AG04450 (cell line): ENCODE measurements around the gene BMPR1A. TPM values are rescaled to one million over a fixed set of nuclear protein-coding genes. Genes with fewer than 3 reads are reported as not detected.

Source experiments
- CTCF ChIA-PET: fragments of 300-600, 350-600 bp; formaldehyde crosslinking; extraction: SDS; loops from one replicate; lab custom pipeline; 2022; ENCODE audit warnings: antibody characterized with exemption, inconsistent platforms; lab: Charles Lee
- POLR2A ChIA-PET: fragments of 350-600 bp; formaldehyde crosslinking; extraction: SDS; loops from one replicate; lab custom pipeline; 2021; ENCODE audit warnings: antibody characterized with exemption, inconsistent platforms; lab: Yijun Ruan, JAX
- DNase-seq: peaks from one replicate; pipeline ENCODE4 v3.0.0-alpha.2; 2011; ENCODE audit warnings: low read depth, low spot score
- H3K27ac ChIP-seq: one replicate; pipeline ENCODE4 v1.5.1; 2012; ENCODE audit warnings: low read depth, low read length, control low read depth
- H3K27me3 ChIP-seq: one replicate; pipeline ENCODE4 v1.6.0; 2012; ENCODE audit warnings: low read length; ENCODE audit not compliant: control insufficient read depth, insufficient read depth
- H3K4me3 ChIP-seq: 2 replicates; pipeline ENCODE4 v1.5.1; 2011; ENCODE audit warnings: mild to moderate bottlenecking, low read depth, low read length, control low read depth
- H3K9me3 ChIP-seq: 2 replicates; pipeline ENCODE4 v1.5.1; 2012; ENCODE audit warnings: low read length; ENCODE audit not compliant: control insufficient read depth, insufficient read depth
- polyA plus RNA-seq: library from polyadenylated mRNA; depleted of rRNA; stranded (reverse); fragments of >200 nt; gene quantifications from 2 replicates; pipeline ENCODE4 v1.2.3, GENCODE V29; 2011
- TF ChIP-seq, protein P1 (sequence below): IDR thresholded peaks from 2 replicates; pipeline ENCODE4 v1.5.1; 2011; ENCODE audit warnings: low read depth, low read length, control low read depth, inconsistent platforms

Gene BMPR1A
- polyA plus RNA-seq, 1 experiment = 41.9 TPM

DNA sequence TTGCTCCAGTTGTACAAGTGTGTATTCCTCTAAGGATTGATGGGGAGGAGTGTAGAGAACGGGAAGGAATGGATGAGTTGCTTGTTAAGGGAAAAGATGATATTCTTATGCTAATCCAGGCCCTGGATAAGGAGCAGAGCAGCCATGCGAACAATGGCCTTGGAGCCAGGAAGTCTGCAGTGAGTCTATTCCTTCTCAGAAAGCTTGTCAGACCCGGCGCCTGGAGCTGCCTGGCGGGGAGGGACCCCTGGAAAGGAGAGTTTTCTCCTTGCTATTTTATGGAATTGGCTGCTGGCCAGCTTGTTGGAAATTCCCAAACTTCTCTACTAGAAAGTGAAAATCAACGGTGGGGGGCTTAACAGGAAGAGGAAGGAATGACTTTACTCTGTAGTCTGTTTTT, 111.9 kb downstream of the BMPR1A start:
- H3K27me3 ChIP-seq = no peaks in the 10 kb centered on the region
- H3K27ac ChIP-seq = peak overlapping the region; percentile 43
- ChIA-PET CTCF (interaction anchor here (0.6 to 1.0 kb wide), 4 partner anchors 39 to 180 kb away, joined by 3 to 6 read pairs (median 4); no protein-coding TSS in a partner anchor), POLR2A (no interaction called here)
- H3K9me3 ChIP-seq = no peaks in the 10 kb centered on the region
- TF ChIP-seq, protein P1, sequence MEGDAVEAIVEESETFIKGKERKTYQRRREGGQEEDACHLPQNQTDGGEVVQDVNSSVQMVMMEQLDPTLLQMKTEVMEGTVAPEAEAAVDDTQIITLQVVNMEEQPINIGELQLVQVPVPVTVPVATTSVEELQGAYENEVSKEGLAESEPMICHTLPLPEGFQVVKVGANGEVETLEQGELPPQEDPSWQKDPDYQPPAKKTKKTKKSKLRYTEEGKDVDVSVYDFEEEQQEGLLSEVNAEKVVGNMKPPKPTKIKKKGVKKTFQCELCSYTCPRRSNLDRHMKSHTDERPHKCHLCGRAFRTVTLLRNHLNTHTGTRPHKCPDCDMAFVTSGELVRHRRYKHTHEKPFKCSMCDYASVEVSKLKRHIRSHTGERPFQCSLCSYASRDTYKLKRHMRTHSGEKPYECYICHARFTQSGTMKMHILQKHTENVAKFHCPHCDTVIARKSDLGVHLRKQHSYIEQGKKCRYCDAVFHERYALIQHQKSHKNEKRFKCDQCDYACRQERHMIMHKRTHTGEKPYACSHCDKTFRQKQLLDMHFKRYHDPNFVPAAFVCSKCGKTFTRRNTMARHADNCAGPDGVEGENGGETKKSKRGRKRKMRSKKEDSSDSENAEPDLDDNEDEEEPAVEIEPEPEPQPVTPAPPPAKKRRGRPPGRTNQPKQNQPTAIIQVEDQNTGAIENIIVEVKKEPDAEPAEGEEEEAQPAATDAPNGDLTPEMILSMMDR = no peak
- no peak for DNase-seq
- no peak overlapping the region for H3K4me3 ChIP-seq

DNA sequence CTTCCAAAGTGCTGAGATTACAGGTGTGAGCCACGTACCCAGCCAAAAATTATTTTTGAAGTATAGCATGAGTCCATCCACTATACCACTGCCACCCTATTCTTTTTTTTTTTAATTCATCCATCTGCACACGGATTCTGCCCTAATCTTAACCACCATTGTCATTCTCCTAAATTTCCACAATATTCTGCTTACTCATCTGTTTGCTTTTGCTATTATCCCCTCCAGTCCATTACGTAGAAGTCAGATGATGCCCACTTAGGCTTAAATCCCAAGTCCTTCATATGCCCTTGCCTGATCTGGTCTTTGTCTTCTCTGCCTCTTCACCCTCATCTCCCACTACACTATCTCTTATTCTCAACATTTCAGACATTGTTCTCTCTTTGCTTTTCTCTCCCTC, 114.3 kb downstream of the BMPR1A start:
- Histone ChIP-seq H3K27me3 (no peaks in the 10 kb centered on the region), H3K4me3 (no peak overlapping the region), H3K27ac (no peak overlapping the region), H3K9me3 (no peaks in the 10 kb centered on the region)
- ChIA-PET CTCF (no interaction called here), POLR2A (no interaction called here)
- DNase-seq = no peak
- TF ChIP-seq, protein P1 = no peak

DNA sequence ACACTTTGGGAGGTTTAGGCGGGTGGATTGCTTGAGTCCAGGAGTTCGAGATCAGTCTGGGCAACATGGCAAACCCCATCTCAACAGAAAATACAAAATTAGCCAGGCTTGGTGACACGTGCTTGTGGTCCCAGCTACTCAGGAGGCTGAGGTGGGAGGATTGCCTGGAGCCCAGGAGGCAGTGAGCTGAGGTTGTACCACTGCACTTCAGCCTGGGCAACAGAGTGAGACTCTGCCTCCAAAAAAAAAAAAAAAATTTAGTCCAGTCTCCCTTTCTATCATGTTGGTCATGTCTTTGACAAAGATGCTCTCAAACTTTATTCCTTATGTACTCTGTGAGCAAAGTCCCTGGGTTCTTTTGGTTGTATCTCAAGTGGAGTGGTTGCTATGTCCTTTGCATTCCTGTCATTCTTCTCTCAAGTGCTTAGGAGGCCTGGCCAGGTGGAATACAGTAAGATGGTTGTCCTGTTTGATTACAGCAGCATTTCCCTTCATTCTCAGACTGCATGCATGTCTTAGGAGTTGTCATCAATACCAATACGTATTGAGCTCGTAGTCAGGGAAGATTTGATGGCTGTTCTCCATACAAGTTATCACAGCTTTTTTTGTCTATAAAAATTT, 115.3 kb downstream of the BMPR1A start:
- Histone ChIP-seq H3K4me3 (no peak overlapping the region), H3K27me3 (no peaks in the 10 kb centered on the region), H3K9me3 (no peaks in the 10 kb centered on the region), H3K27ac (no peak overlapping the region)
- TF ChIP-seq, protein P1 = no peak
- ChIA-PET CTCF (no interaction called here), POLR2A (no interaction called here)
- no peak for DNase-seq

DNA sequence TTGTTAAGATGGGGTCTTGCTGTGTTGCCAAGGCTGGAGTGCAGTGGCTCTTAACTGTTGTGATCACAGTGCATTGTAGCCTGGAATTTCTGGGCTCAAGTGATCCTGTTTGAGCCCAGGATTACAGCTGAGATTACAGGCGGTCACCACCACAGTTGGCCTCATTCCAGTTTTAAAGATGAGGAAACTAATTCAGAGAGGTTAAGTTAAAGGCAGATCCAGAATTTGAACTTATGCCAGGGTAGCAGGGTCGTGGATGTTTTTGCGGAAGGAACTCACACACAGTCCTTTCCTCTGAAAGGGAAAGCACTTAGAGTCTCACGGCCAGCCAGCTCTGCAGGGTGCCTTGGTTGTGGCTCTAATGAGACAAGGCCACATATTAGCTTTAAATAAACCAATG, 116.3 kb downstream of the BMPR1A start:
- Histone ChIP-seq H3K27ac (no peak overlapping the region), H3K9me3 (no peaks in the 10 kb centered on the region), H3K27me3 (no peaks in the 10 kb centered on the region), H3K4me3 (no peak overlapping the region)
- ChIA-PET POLR2A (no interaction called here), CTCF (no interaction called here)
- TF ChIP-seq, protein P1 = no peak
- DNase-seq = no peak

DNA sequence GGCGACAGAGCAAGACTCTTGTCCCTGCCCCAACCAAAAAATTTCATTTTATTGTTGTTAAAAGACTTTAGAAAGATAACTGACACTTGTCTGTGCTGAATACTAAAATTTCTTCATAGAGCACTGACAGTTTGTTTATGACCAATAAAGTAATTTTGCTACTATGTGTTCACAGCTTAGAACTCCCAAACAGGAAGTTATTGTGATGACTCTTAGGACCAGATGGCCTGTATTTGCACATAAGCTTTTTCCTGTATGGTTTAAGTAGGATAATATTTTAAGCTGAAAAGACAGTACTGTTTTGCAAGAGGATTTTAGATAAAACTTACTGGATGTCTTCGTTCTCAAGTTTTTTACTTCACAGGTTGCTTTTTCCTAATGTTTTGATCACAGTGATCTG, 120.3 kb downstream of the BMPR1A start:
- ChIA-PET POLR2A (interaction anchor here (0.6 kb wide), 1 partner anchor 12 kb away, joined by 8 read pairs; no protein-coding TSS in a partner anchor), CTCF (interaction anchor here (0.6 kb wide), 2 partner anchors 24 to 62 kb away, joined by 4 to 6 read pairs; no protein-coding TSS in a partner anchor)
- TF ChIP-seq, protein P1 = no peak
- H3K27ac ChIP-seq = no peak overlapping the region
- no peak overlapping the region for H3K4me3 ChIP-seq
- no peak for DNase-seq
- H3K9me3 ChIP-seq = no peaks in the 10 kb centered on the region
- no peaks in the 10 kb centered on the region for H3K27me3 ChIP-seq
